OCI-LY1 (cell line): ENCODE results near the gene CHST6.

Experiments
- H2AFZ ChIP-seq: fragments of 200-600 bp; sonication (generic), shearing (Covaris generic); 2 replicates; pipeline ENCODE4 v1.6.0; 2014; ENCODE audit warnings: antibody characterized with exemption, mild to moderate bottlenecking, low read length
- H3F3A ChIP-seq: fragments of 200-600 bp; sonication (generic), shearing (Covaris generic); 2 replicates; pipeline ENCODE4 v1.6.0; 2014; ENCODE audit warnings: mild to moderate bottlenecking, antibody characterized with exemption, low read length, moderate library complexity; ENCODE audit not compliant: insufficient read depth
- H3K27ac ChIP-seq: fragments of 200-600 bp; sonication (generic); 2 replicates; pipeline ENCODE4 v1.5.1; 2014; ENCODE audit warnings: low read length, mixed run types, mild to moderate bottlenecking, low read depth; ENCODE audit not compliant: poor library complexity, severe bottlenecking
- H3K27me3 ChIP-seq: fragments of 200-600 bp; sonication (generic); 2 replicates; pipeline ENCODE4 v1.6.0; 2014; ENCODE audit warnings: antibody characterized with exemption, mild to moderate bottlenecking, low read length, moderate library complexity; ENCODE audit not compliant: insufficient read depth
- H3K36me3 ChIP-seq: fragments of 200-600 bp; sonication (generic); 2 replicates; pipeline ENCODE4 v1.6.1; 2014; ENCODE audit warnings: mild to moderate bottlenecking, antibody characterized with exemption, low read length, moderate library complexity, mixed read lengths; ENCODE audit not compliant: insufficient read depth
- H3K4me1 ChIP-seq: fragments of 200-600 bp; sonication (generic); 2 replicates; pipeline ENCODE4 v1.5.1; 2014; ENCODE audit warnings: mild to moderate bottlenecking, low read length, moderate library complexity; ENCODE audit not compliant: insufficient read depth, severe bottlenecking
- H3K4me2 ChIP-seq: fragments of 200-600 bp; sonication (generic), shearing (Covaris generic); 2 replicates; pipeline ENCODE4 v1.6.1; 2014; ENCODE audit warnings: low read length
- H3K4me3 ChIP-seq: fragments of 200-600 bp; sonication (generic); 2 replicates; pipeline ENCODE4 v1.5.1; 2014; ENCODE audit warnings: low read length, low read depth, mild to moderate bottlenecking, mixed read lengths; ENCODE audit not compliant: poor library complexity, severe bottlenecking
- H3K79me2 ChIP-seq: fragments of 200-600 bp; shearing (Covaris generic); 2 replicates; pipeline ENCODE4 v1.6.1; 2016; ENCODE audit warnings: mixed run types, low read length, mixed read lengths; ENCODE audit not compliant: insufficient read depth
- H3K9ac ChIP-seq: fragments of 200-600 bp; sonication (generic), shearing (Covaris generic); 2 replicates; pipeline ENCODE4 v1.6.1; 2014; ENCODE audit warnings: mild to moderate bottlenecking, low read length, mixed read lengths
- H3K9me2 ChIP-seq: fragments of 200-600 bp; sonication (generic), shearing (Covaris generic); 2 replicates; pipeline ENCODE4 v1.6.1; 2014; ENCODE audit warnings: low read depth, mild to moderate bottlenecking, low read length, mixed read lengths
- H3K9me3 ChIP-seq: fragments of 200-600 bp; shearing (Covaris generic); 2 replicates; pipeline ENCODE4 v1.6.1; 2014; ENCODE audit warnings: low read length, mixed read lengths
- H4K20me1 ChIP-seq: fragments of 200-600 bp; sonication (generic), shearing (Covaris generic); 2 replicates; pipeline ENCODE4 v1.6.0; 2016; ENCODE audit warnings: mild to moderate bottlenecking, low read length; ENCODE audit not compliant: insufficient read depth
- CTCF ChIP-seq: fragments of 200-600 bp; sonication (generic), shearing (Covaris generic); IDR thresholded peaks from 2 replicates; pipeline ENCODE4 v1.5.1; 2017; ENCODE audit warnings: mild to moderate bottlenecking, antibody characterized with exemption, low read length, moderate library complexity, mixed read lengths
- EZH2 ChIP-seq: fragments of 200-600 bp; sonication (generic), shearing (Covaris generic); IDR thresholded peaks from 2 replicates; pipeline ENCODE4 v1.8.0; 2017; ENCODE audit warnings: borderline replicate concordance, mixed run types, mild to moderate bottlenecking, antibody characterized with exemption, low read length, moderate library complexity, mixed read lengths

Gene CHST6

GRCh38 chr16:75478480-75479345 lies 16.5 kb downstream of the CHST6 start:
- Histone ChIP-seq H3K9ac (no peak overlapping the region), H3F3A (no peaks in the 10 kb centered on the region), H3K36me3 (no peaks in the 10 kb centered on the region), H3K27ac (no peak overlapping the region), H3K27me3 (no peaks in the 10 kb centered on the region), H3K4me2 (no peak overlapping the region), H3K4me3 (no peak overlapping the region), H2AFZ (no peak overlapping the region), H3K4me1 (peaks cover 7% of the 10 kb centered on the region), H4K20me1 (no peaks in the 10 kb centered on the region), H3K79me2 (no peaks in the 10 kb centered on the region), H3K9me3 (no peaks in the 10 kb centered on the region), H3K9me2 (no peaks in the 10 kb centered on the region)
- TF ChIP-seq EZH2 (no peak), CTCF (no peak)

- H3K9me2 ChIP-seq = no peaks in the 10 kb centered on the region
- no peak overlapping the region for H2AFZ ChIP-seq
- H3K9ac ChIP-seq = no peak overlapping the region
- no peak overlapping the region for H3K4me3 ChIP-seq
- H4K20me1 ChIP-seq = no peaks in the 10 kb centered on the region
- H3K27ac ChIP-seq = no peak overlapping the region
- TF ChIP-seq CTCF (no peak), EZH2 (no peak)
- H3K4me1 ChIP-seq = peaks cover 2% of the 10 kb centered on the region
- H3K27me3 ChIP-seq = no peaks in the 10 kb centered on the region
- no peaks in the 10 kb centered on the region for H3K36me3 ChIP-seq
- H3K79me2 ChIP-seq = no peaks in the 10 kb centered on the region
- H3K9me3 ChIP-seq = no peaks in the 10 kb centered on the region
- H3K4me2 ChIP-seq = no peak overlapping the region
- no peaks in the 10 kb centered on the region for H3F3A ChIP-seq
These were observed 17.4 kb downstream of the CHST6 start for GRCh38 chr16:75477680-75478473.

- no peaks in the 10 kb centered on the region for H3K36me3 ChIP-seq
- no peak overlapping the region for H3K4me2 ChIP-seq
- H3K9ac ChIP-seq = no peak overlapping the region
- H3K79me2 ChIP-seq = no peaks in the 10 kb centered on the region
- TF ChIP-seq CTCF (no peak), EZH2 (no peak)
- no peaks in the 10 kb centered on the region for H3K9me3 ChIP-seq
- H3K27me3 ChIP-seq = no peaks in the 10 kb centered on the region
- no peak overlapping the region for H3K4me3 ChIP-seq
- H2AFZ ChIP-seq = no peak overlapping the region
- no peaks in the 10 kb centered on the region for H3K9me2 ChIP-seq
- H4K20me1 ChIP-seq = no peaks in the 10 kb centered on the region
- no peak overlapping the region for H3K27ac ChIP-seq
- H3K4me1 ChIP-seq = no peaks in the 10 kb centered on the region
- no peaks in the 10 kb centered on the region for H3F3A ChIP-seq
These were observed 18.4 kb downstream of the CHST6 start for GRCh38 chr16:75476817-75477216.
